DND-41 (cell line): Measurements from ENCODE around the gene MMP11.

Experiments
- CTCF ChIP-seq: IDR thresholded peaks from 2 replicates; pipeline ENCODE4 v1.5.1; 2012; ENCODE audit warnings: borderline replicate concordance, low read length, moderate library complexity, mild to moderate bottlenecking; ENCODE audit not compliant: poor library complexity, severe bottlenecking; ENCODE audit errors: extremely low read depth
- EZH2 ChIP-seq: IDR thresholded peaks from 3 replicates; pipeline ENCODE4 v1.6.1; 2012; ENCODE audit warnings: borderline replicate concordance, low read depth, mild to moderate bottlenecking, moderate library complexity, low read length, inconsistent platforms; ENCODE audit not compliant: severe bottlenecking

DNA sequence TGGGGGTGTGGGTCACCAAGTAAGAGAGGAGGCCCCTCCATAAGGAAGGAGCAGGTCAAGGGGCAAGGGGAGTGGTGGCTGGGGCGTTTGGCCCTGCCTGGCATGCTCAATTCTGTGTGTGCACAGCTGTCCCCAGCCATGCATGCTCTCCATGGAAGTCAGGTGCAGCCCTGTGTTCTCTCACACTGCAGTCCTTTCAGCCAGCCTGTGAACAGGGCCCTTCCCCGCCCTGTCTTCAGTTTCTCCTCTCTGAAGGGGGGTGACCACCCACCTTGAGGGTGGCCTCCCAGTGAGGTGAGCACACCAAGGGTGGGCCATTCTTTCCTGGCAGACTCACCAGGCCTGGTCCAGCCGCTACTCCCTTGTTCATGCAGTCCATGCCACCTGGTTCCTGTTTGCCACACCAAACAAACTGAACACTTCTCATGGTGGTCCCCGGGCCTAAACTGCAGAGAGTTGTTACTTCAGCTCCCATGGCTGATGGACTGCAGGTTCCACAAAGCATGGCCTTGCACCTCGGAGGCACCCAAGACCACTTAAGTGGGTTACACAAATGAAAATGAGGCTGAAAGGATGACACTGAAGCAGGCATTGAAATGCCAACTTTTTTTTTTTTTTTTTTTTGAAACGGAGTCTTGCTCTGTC lies 3.2 kb upstream of the MMP11 start:
- TF ChIP-seq CTCF (no peak), EZH2 (no peak)
